ENCODE measurements around the gene SELENOM. TPM values are rescaled to one million over a fixed set of nuclear protein-coding genes. Genes with fewer than 3 reads are reported as not detected.

SELENOM gene
- total and polyA plus RNA-seq, 3 experiments from 2014 or later = 14.6 to 138 (median 15.4) TPM

- Mint-ChIP-seq H3K4me3 (no peak overlapping the region), H3K36me3 (no peaks in the 10 kb centered on the region)
Measured at GRCh38 chr22:31144223-31144622, 36.9 kb upstream of the SELENOM start.

DNA sequence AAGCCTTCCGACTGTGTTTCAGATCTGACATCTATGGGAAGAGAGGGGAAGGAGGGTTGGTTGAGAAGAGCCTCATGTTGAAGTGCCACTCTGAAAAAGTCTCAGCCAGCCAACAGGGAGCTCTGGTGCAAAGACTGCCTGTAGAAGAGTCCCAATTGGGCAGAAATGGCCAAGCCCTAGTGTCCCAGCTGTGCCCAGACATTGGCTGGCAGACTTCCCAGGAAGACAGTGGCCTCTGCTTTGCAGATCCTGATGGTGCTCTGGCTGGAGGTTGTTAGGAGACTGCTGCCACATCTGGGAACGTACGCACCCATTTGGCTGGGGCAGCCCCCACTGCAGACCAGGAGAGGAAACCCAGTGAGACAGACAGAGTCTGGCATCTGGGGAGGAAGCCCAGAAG is 36.2 kb upstream of the SELENOM start:
- H3K9me3 Mint-ChIP-seq = peaks cover 0 to 8% (median 0%) of the 10 kb centered on the region in 5 donors

More at GRCh38 chr22:31144223-31144622, 36.9 kb upstream of the SELENOM start:
- no peak overlapping the region for H3K27ac Mint-ChIP-seq
- peaks cover 0 to 8% (median 0%) of the 10 kb centered on the region in 5 donors for H3K9me3 Mint-ChIP-seq
- H3K4me1 Mint-ChIP-seq = no peaks in the 10 kb centered on the region
- Histone ChIP-seq H3K27ac (ENCODE audit: low read depth, low read length) (no peak overlapping the region), H3K36me3 (ENCODE audit: insufficient read depth, low read length) (no peaks in the 10 kb centered on the region), H3K4me3 (ENCODE audit: low read length) (no peak overlapping the region), H3K9me3 (ENCODE audit: low read length) (no peaks in the 10 kb centered on the region), H3K4me1 (ENCODE audit: insufficient read depth, low read length) (no peaks in the 10 kb centered on the region), H3K27me3 (ENCODE audit: insufficient read depth, low read length, poor library complexity, severe bottlenecking) (no peaks in the 10 kb centered on the region)
- CTCF ChIA-PET = interaction anchor here (1.1 kb wide), 2 partner anchors 36 to 59 kb away, joined by 3 to 5 read pairs; no protein-coding TSS in a partner anchor
- POLR2A ChIA-PET = no interaction called here
- DNase-seq = no peak
- peaks cover 5 to 7% of the 10 kb centered on the region in 2 donors for H3K27me3 Mint-ChIP-seq

GRCh38 chr22:31143038-31143437 is 35.7 kb upstream of the SELENOM start:
- no peaks in the 10 kb centered on the region for H3K4me1 ChIP-seq (ENCODE audit: insufficient read depth, low read length)
- H3K9me3 ChIP-seq (ENCODE audit: low read length) = no peaks in the 10 kb centered on the region
- no peak overlapping the region for H3K27ac Mint-ChIP-seq
- H3K27me3 ChIP-seq (ENCODE audit: insufficient read depth, low read length, poor library complexity, severe bottlenecking) = no peaks in the 10 kb centered on the region
- no peaks in the 10 kb centered on the region for H3K4me1 Mint-ChIP-seq
- no peaks in the 10 kb centered on the region for H3K36me3 ChIP-seq (ENCODE audit: insufficient read depth, low read length)
- H3K27me3 Mint-ChIP-seq = peaks cover 4 to 9% of the 10 kb centered on the region in 2 donors
- no peak overlapping the region for H3K27ac ChIP-seq (ENCODE audit: low read depth, low read length)
- no peaks in the 10 kb centered on the region for H3K36me3 Mint-ChIP-seq
- DNase-seq = no peak
- CTCF ChIA-PET = no interaction called here
- H3K9me3 Mint-ChIP-seq = peaks cover 0 to 8% (median 0%) of the 10 kb centered on the region in 5 donors
- no peak overlapping the region for H3K4me3 ChIP-seq (ENCODE audit: low read length)
- POLR2A ChIA-PET = interaction anchor here (0.6 kb wide), 1 partner anchor 17 kb away, joined by 3 read pairs; the partner anchor contains the start of gene RNF185
- no peak overlapping the region for H3K4me3 Mint-ChIP-seq

More for the DNA sequence above, 36.2 kb upstream of the SELENOM start:
- H3K4me1 Mint-ChIP-seq = no peaks in the 10 kb centered on the region
- DNase-seq = no peak
- Histone ChIP-seq H3K27ac (ENCODE audit: low read depth, low read length) (no peak overlapping the region), H3K4me1 (ENCODE audit: insufficient read depth, low read length) (no peaks in the 10 kb centered on the region), H3K36me3 (ENCODE audit: insufficient read depth, low read length) (no peaks in the 10 kb centered on the region), H3K4me3 (ENCODE audit: low read length) (no peak overlapping the region), H3K27me3 (ENCODE audit: insufficient read depth, low read length, poor library complexity, severe bottlenecking) (no peaks in the 10 kb centered on the region), H3K9me3 (ENCODE audit: low read length) (no peaks in the 10 kb centered on the region)
- CTCF ChIA-PET = interaction anchor here (1.1 kb wide), 2 partner anchors 36 to 59 kb away, joined by 3 to 5 read pairs; no protein-coding TSS in a partner anchor
- H3K27me3 Mint-ChIP-seq = peaks cover 5 to 7% of the 10 kb centered on the region in 2 donors
- no peak overlapping the region for H3K27ac Mint-ChIP-seq
- no peak overlapping the region for H3K4me3 Mint-ChIP-seq
- POLR2A ChIA-PET = interaction anchor here (0.6 kb wide), 1 partner anchor 17 kb away, joined by 3 read pairs; the partner anchor contains the start of gene RNF185
- no peaks in the 10 kb centered on the region for H3K36me3 Mint-ChIP-seq

GRCh38 chr22:31142285-31142684 is 34.9 kb upstream of the SELENOM start:
- Mint-ChIP-seq H3K4me3 (no peak overlapping the region), H3K27ac (peak overlapping the region in 1 of 8 donors; percentile 34), H3K4me1 (no peaks in the 10 kb centered on the region), H3K27me3 (peaks cover 6 to 9% of the 10 kb centered on the region in 2 donors), H3K9me3 (peaks cover 0 to 5% (median 0%) of the 10 kb centered on the region in 5 donors), H3K36me3 (no peaks in the 10 kb centered on the region)
- CTCF ChIA-PET = no interaction called here
- Histone ChIP-seq H3K4me1 (ENCODE audit: insufficient read depth, low read length) (no peaks in the 10 kb centered on the region), H3K4me3 (ENCODE audit: low read length) (no peak overlapping the region), H3K36me3 (ENCODE audit: insufficient read depth, low read length) (no peaks in the 10 kb centered on the region), H3K27ac (ENCODE audit: low read depth, low read length) (no peak overlapping the region), H3K9me3 (ENCODE audit: low read length) (no peaks in the 10 kb centered on the region), H3K27me3 (ENCODE audit: insufficient read depth, low read length, poor library complexity, severe bottlenecking) (no peaks in the 10 kb centered on the region)
- no peak for DNase-seq
- POLR2A ChIA-PET = no interaction called here

DNA sequence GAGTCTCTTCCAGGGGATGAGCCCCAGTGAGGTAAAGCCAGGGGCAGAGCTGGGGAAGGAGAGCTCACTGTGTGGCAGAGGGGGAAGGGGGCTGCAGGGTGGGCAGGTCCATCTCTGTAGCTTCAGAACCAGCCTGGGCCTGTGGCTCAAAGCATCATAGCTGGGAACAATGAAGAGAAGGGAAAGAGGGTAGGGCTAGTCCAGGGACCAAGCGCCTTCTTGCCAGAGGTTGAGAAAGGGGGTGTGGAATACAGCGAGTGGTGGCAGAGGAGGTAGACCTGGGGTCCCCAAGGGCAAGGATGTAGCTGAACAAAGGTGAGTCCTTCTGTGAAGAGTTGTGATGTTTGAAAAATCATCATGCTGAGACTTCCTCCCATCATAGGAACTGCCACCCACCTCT is 34.2 kb upstream of the SELENOM start:
- ChIA-PET POLR2A (no interaction called here), CTCF (no interaction called here)
- Histone ChIP-seq H3K4me1 (ENCODE audit: insufficient read depth, low read length) (no peaks in the 10 kb centered on the region), H3K27me3 (ENCODE audit: insufficient read depth, low read length, poor library complexity, severe bottlenecking) (no peaks in the 10 kb centered on the region), H3K27ac (ENCODE audit: low read depth, low read length) (no peak overlapping the region), H3K36me3 (ENCODE audit: insufficient read depth, low read length) (no peaks in the 10 kb centered on the region), H3K9me3 (ENCODE audit: low read length) (no peaks in the 10 kb centered on the region), H3K4me3 (ENCODE audit: low read length) (no peak overlapping the region)
- no peaks in the 10 kb centered on the region for H3K9me3 Mint-ChIP-seq
- no peak for DNase-seq
- H3K36me3 Mint-ChIP-seq = no peaks in the 10 kb centered on the region
- peaks cover 8 to 9% of the 10 kb centered on the region in 2 donors for H3K27me3 Mint-ChIP-seq
- H3K27ac Mint-ChIP-seq = peak overlapping the region in 2 of 8 donors; percentile 56 to 81
- H3K4me1 Mint-ChIP-seq = no peaks in the 10 kb centered on the region
- no peak overlapping the region for H3K4me3 Mint-ChIP-seq

GRCh38 chr22:31140746-31141145 is 33.4 kb upstream of the SELENOM start:
- Histone ChIP-seq H3K4me3 (ENCODE audit: low read length) (no peak overlapping the region), H3K4me1 (ENCODE audit: insufficient read depth, low read length) (no peaks in the 10 kb centered on the region), H3K27ac (ENCODE audit: low read depth, low read length) (no peak overlapping the region), H3K9me3 (ENCODE audit: low read length) (no peaks in the 10 kb centered on the region), H3K36me3 (ENCODE audit: insufficient read depth, low read length) (no peaks in the 10 kb centered on the region), H3K27me3 (ENCODE audit: insufficient read depth, low read length, poor library complexity, severe bottlenecking) (no peaks in the 10 kb centered on the region)
- Mint-ChIP-seq H3K4me3 (no peak overlapping the region), H3K27me3 (peaks cover 8 to 9% of the 10 kb centered on the region in 2 donors), H3K4me1 (no peaks in the 10 kb centered on the region), H3K36me3 (no peaks in the 10 kb centered on the region), H3K9me3 (no peaks in the 10 kb centered on the region), H3K27ac (no peak overlapping the region)
- no peak for DNase-seq
- POLR2A ChIA-PET = no interaction called here
- CTCF ChIA-PET = no interaction called here

GRCh38 chr22:31139866-31140716 is 32.7 kb upstream of the SELENOM start, which contains the start of gene PLA2G3:
PLA2G3 (minus strand) TSS chr22:31140508; CDS start chr22:31140354, 154 bp downstream.
- Histone ChIP-seq H3K36me3 (ENCODE audit: insufficient read depth, low read length) (no peaks in the 10 kb centered on the region), H3K9me3 (ENCODE audit: low read length) (no peaks in the 10 kb centered on the region), H3K27ac (ENCODE audit: low read depth, low read length) (no peak within 1 kb of the TSS), H3K4me3 (ENCODE audit: low read length) (no peak within 1 kb of the TSS), H3K4me1 (ENCODE audit: insufficient read depth, low read length) (no peaks in the 10 kb centered on the region), H3K27me3 (ENCODE audit: insufficient read depth, low read length, poor library complexity, severe bottlenecking) (no peaks in the 10 kb centered on the region)
- POLR2A ChIA-PET = no interaction called here
- DNase-seq = no peak
- CTCF ChIA-PET = no interaction called here
- peak within 1 kb of the TSS in 1 of 8 donors; percentile 27 for H3K27ac Mint-ChIP-seq
- peaks cover 8 to 9% of the 10 kb centered on the region in 2 donors for H3K27me3 Mint-ChIP-seq
- no peaks in the 10 kb centered on the region for H3K36me3 Mint-ChIP-seq
- H3K4me1 Mint-ChIP-seq = no peaks in the 10 kb centered on the region
- no peaks in the 10 kb centered on the region for H3K9me3 Mint-ChIP-seq
- H3K4me3 Mint-ChIP-seq = peak within 1 kb of the TSS in 1 of 7 donors; percentile 54

- H3K27me3 Mint-ChIP-seq = peaks cover 8 to 9% of the 10 kb centered on the region in 2 donors
- Histone ChIP-seq H3K4me3 (ENCODE audit: low read length) (no peak overlapping the region), H3K27me3 (ENCODE audit: insufficient read depth, low read length, poor library complexity, severe bottlenecking) (no peaks in the 10 kb centered on the region), H3K36me3 (ENCODE audit: insufficient read depth, low read length) (no peaks in the 10 kb centered on the region), H3K4me1 (ENCODE audit: insufficient read depth, low read length) (no peaks in the 10 kb centered on the region), H3K9me3 (ENCODE audit: low read length) (no peaks in the 10 kb centered on the region), H3K27ac (ENCODE audit: low read depth, low read length) (no peak overlapping the region)
- no peak overlapping the region for H3K4me3 Mint-ChIP-seq
- ChIA-PET POLR2A (no interaction called here), CTCF (no interaction called here)
- no peaks in the 10 kb centered on the region for H3K9me3 Mint-ChIP-seq
- no peaks in the 10 kb centered on the region for H3K4me1 Mint-ChIP-seq
- no peaks in the 10 kb centered on the region for H3K36me3 Mint-ChIP-seq
- no peak overlapping the region for H3K27ac Mint-ChIP-seq
- DNase-seq = no peak
Measured at GRCh38 chr22:31139066-31139465, 31.7 kb upstream of the SELENOM start.
